CD14-positive monocyte (primary cell): ENCODE measurements around the gene SPTB. TPM values are rescaled to one million over a fixed set of nuclear protein-coding genes. Genes with fewer than 3 reads are reported as not detected.

ENCODE experiments used
- DNase-seq, 3 donors: peaks; one replicate each; pipeline ENCODE4 v3.0.0-alpha.2; 2011 to 2022
- H2AFZ ChIP-seq: 2 replicates; pipeline ENCODE4 v1.6.0; 2012; ENCODE audit warnings: mild to moderate bottlenecking, low read depth, low read length, inconsistent platforms; ENCODE audit not compliant: insufficient read depth, poor library complexity, severe bottlenecking
- H3K27ac ChIP-seq, 2 donors: 1 replicate in 1 of 2; 2 replicates in 1 of 2; pipeline ENCODE4 v1.5.1; 2012 to 2013; ENCODE audit warnings: low read length in 2 of 2, control low read depth in 1 of 2, inconsistent platforms in 1 of 2, low read depth in 1 of 2, mild to moderate bottlenecking in 1 of 2
- H3K27me3 ChIP-seq, 2 donors: one replicate each; pipeline versions ENCODE4 v1.6.0 to v1.6.1; 2011 to 2013; ENCODE audit warnings: low read length in 2 of 2; ENCODE audit not compliant: control insufficient read depth in 2 of 2, insufficient read depth in 2 of 2
- H3K36me3 ChIP-seq, 2 donors: replicated peaks in 1 of 2; 1 replicate in 1 of 2; 2 replicates in 1 of 2; pipeline versions ENCODE4 v1.5.1 to v1.6.1; 2012 to 2013; ENCODE audit warnings: low read length in 2 of 2, control low read depth in 1 of 2, inconsistent platforms in 1 of 2, mild to moderate bottlenecking in 1 of 2; ENCODE audit not compliant: insufficient read depth in 2 of 2, control insufficient read depth in 1 of 2
- H3K4me1 ChIP-seq, 2 donors: 1 replicate in 1 of 2; 2 replicates in 1 of 2; pipeline versions ENCODE4 v1.5.1 to v1.6.1; 2012 to 2013; ENCODE audit warnings: low read length in 2 of 2, control low read depth in 1 of 2, inconsistent platforms in 1 of 2, mild to moderate bottlenecking in 1 of 2, moderate library complexity in 1 of 2; ENCODE audit not compliant: insufficient read depth in 2 of 2, control insufficient read depth in 1 of 2
- H3K4me2 ChIP-seq: replicated peaks from 2 replicates; pipeline ENCODE3; 2012; ENCODE audit warnings: low read length, moderate library complexity, mild to moderate bottlenecking; ENCODE audit not compliant: poor library complexity, severe bottlenecking; ENCODE audit errors: extremely low read depth
- H3K4me3 ChIP-seq, 3 experiments: fragments of 200-600 bp in 1 of 3; sonication (generic) in 1 of 3; replicated peaks in 1 of 3; 1 replicate in 2 of 3; 2 replicates in 1 of 3; pipeline ENCODE4 v1.5.1; 2011 to 2013; ENCODE audit warnings: low read length in 3 of 3, mild to moderate bottlenecking in 3 of 3, control low read depth in 2 of 3, low read depth in 2 of 3, inconsistent platforms in 1 of 3, moderate library complexity in 1 of 3
- H3K79me2 ChIP-seq: 2 replicates; pipeline ENCODE4 v1.6.0; 2012; ENCODE audit warnings: mild to moderate bottlenecking, control low read depth, inconsistent platforms, low read length, moderate library complexity; ENCODE audit not compliant: insufficient read depth
- H3K9ac ChIP-seq: 2 replicates; pipeline ENCODE4 v1.6.0; 2017; ENCODE audit warnings: low read length, mild to moderate bottlenecking; ENCODE audit not compliant: insufficient read depth, poor library complexity, severe bottlenecking
- H3K9me3 ChIP-seq, 2 donors: replicated peaks in 1 of 2; 1 replicate in 1 of 2; 2 replicates in 1 of 2; pipeline versions ENCODE4 v1.5.1 to v1.6.1; 2012 to 2013; ENCODE audit warnings: low read length in 2 of 2, control low read depth in 1 of 2; ENCODE audit not compliant: control insufficient read depth in 1 of 2, insufficient read depth in 1 of 2
- H4K20me1 ChIP-seq: 2 replicates; pipeline ENCODE4 v1.6.0; 2012; ENCODE audit warnings: mild to moderate bottlenecking, low read length, control low read depth, moderate library complexity; ENCODE audit not compliant: insufficient read depth
- H3K27ac Mint-ChIP-seq, 7 donors: one replicate each; pipeline ENCODE4 v1.8.0; 2020; ENCODE audit warnings: mild to moderate bottlenecking in 7 of 7, mixed read lengths in 7 of 7, moderate library complexity in 6 of 7, inconsistent platforms in 2 of 7
- H3K27me3 Mint-ChIP-seq, 3 donors: one replicate each; pipeline ENCODE4 v1.8.0; 2021 to 2022; ENCODE audit warnings: low read depth in 3 of 3, mild to moderate bottlenecking in 3 of 3, mixed read lengths in 3 of 3, moderate library complexity in 3 of 3, inconsistent platforms in 1 of 3
- H3K36me3 Mint-ChIP-seq, 2 donors: one replicate each; pipeline ENCODE4 v1.8.0; 2020; ENCODE audit warnings: mixed read lengths in 2 of 2, inconsistent platforms in 1 of 2, mild to moderate bottlenecking in 1 of 2
- H3K4me1 Mint-ChIP-seq: one replicate; pipeline ENCODE4 v1.8.0; 2020; ENCODE audit warnings: mild to moderate bottlenecking, mixed read lengths
- H3K4me3 Mint-ChIP-seq, 2 donors: one replicate each; pipeline ENCODE4 v1.8.0; 2020; ENCODE audit warnings: mild to moderate bottlenecking in 2 of 2, mixed read lengths in 2 of 2, moderate library complexity in 1 of 2
- H3K9me3 Mint-ChIP-seq, 7 donors: one replicate each; pipeline ENCODE4 v1.8.0; 2020 to 2022; ENCODE audit warnings: mixed read lengths in 7 of 7, mild to moderate bottlenecking in 6 of 7, moderate library complexity in 6 of 7, inconsistent platforms in 2 of 7
- WGBS: methylation state at CpG from one replicate; pipeline ENCODE4 v1.1.5; 2013; ENCODE audit warnings: missing lambda C conversion rate; ENCODE audit not compliant: insufficient coverage; 5-methylcytosine and 5-hydroxymethylcytosine counted together
- intact Hi-C, 2 donors: fragments of 100-400 bp; cut with micrococcal nuclease; formaldehyde crosslinking; loops; one replicate each; pipeline versions ENCODE4 v1.15.0 to v1.15.1; 2023
- polyA plus RNA-seq, 3 donors: library from polyadenylated mRNA; depleted of rRNA in 1 of 3; unstranded in 2 of 3; stranded (reverse) in 1 of 3; fragments of 300-500 nt in 2 of 3; fragments of >200 nt in 1 of 3; fragmentation: Illumina TruSeq in 2 of 3; gene quantifications; 1 replicate in 2 of 3; 2 replicates in 1 of 3; pipeline ENCODE4 v1.2.3, GENCODE V29; 2012 to 2021
- TF ChIP-seq, protein P1 (sequence below): fragments of 200-600 bp; IDR thresholded peaks from one replicate; pipeline ENCODE4 v1.8.0; 2022; ENCODE audit warnings: antibody characterized with exemption, mild to moderate bottlenecking

SPTB gene
- polyA plus RNA-seq, 3 donors: not detected

DNA sequence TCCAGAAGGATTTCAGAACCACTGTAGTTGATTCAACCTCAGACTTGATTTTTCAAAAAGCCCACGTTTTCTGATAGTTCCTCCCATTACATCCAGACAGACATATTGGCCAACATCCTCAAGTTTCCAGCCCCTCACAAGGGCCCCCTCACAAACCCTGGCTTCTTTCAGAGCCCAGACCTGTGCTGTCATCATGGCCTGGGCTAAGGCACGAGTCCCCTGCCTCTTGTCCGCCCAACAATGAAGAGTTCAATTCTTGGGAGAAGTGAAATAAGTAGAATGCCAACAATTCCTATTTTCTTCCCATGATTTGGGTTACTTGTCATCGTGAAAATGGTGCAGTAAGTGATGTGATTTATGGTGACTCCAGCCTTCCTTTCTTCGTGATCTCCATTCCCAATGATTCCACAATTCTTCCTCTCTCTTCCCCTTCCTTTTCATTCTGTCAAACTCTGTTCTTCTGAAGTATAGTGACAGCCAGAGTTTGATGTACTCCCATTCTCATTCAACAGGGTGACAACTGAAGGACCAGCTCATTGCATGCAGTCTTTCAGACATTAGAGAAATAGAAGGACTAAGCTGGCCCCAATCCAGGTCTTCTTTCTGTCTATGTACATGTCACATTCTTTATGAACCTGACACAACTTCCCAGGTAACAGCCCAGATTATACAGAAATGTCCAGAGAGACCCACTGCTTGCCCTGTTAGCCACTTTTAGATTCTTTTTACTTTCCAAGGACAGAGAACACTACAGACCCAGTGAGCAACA, 29.2 kb downstream of the SPTB start:
- H3K4me1 ChIP-seq: peaks cover 5 to 6% of the 10 kb centered on the region in 2 donors
- 63% methylated on average over 1 of the region's 5 CpGs for whole genome bisulfite sequencing
- TF ChIP-seq, protein P1, sequence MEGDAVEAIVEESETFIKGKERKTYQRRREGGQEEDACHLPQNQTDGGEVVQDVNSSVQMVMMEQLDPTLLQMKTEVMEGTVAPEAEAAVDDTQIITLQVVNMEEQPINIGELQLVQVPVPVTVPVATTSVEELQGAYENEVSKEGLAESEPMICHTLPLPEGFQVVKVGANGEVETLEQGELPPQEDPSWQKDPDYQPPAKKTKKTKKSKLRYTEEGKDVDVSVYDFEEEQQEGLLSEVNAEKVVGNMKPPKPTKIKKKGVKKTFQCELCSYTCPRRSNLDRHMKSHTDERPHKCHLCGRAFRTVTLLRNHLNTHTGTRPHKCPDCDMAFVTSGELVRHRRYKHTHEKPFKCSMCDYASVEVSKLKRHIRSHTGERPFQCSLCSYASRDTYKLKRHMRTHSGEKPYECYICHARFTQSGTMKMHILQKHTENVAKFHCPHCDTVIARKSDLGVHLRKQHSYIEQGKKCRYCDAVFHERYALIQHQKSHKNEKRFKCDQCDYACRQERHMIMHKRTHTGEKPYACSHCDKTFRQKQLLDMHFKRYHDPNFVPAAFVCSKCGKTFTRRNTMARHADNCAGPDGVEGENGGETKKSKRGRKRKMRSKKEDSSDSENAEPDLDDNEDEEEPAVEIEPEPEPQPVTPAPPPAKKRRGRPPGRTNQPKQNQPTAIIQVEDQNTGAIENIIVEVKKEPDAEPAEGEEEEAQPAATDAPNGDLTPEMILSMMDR: no peak
- peaks cover 8% of the 10 kb centered on the region for H3K4me1 Mint-ChIP-seq
- no peak overlapping the region for H3K4me3 Mint-ChIP-seq
- H3K36me3 Mint-ChIP-seq: no peaks in the 10 kb centered on the region
- no peak overlapping the region for H3K27ac ChIP-seq
- peaks cover 0 to 3% (median 0%) of the 10 kb centered on the region in 7 donors for H3K9me3 Mint-ChIP-seq
- H3K79me2 ChIP-seq: no peaks in the 10 kb centered on the region
- no peaks in the 10 kb centered on the region for H4K20me1 ChIP-seq
- H3K27me3 ChIP-seq: peaks cover 0 to under 1% of the 10 kb centered on the region in 2 donors
- H3K36me3 ChIP-seq: no peaks in the 10 kb centered on the region
- no peak overlapping the region for H3K4me2 ChIP-seq
- H3K9ac ChIP-seq: no peak overlapping the region
- intact Hi-C loops: no loop called here
- no peaks in the 10 kb centered on the region for H3K9me3 ChIP-seq
- DNase-seq: no peak
- H3K27ac Mint-ChIP-seq: no peak overlapping the region
- H2AFZ ChIP-seq: no peak overlapping the region
- H3K4me3 ChIP-seq: no peak overlapping the region
- H3K27me3 Mint-ChIP-seq: peaks cover 14 to 22% (median 16%) of the 10 kb centered on the region in 3 donors

DNA sequence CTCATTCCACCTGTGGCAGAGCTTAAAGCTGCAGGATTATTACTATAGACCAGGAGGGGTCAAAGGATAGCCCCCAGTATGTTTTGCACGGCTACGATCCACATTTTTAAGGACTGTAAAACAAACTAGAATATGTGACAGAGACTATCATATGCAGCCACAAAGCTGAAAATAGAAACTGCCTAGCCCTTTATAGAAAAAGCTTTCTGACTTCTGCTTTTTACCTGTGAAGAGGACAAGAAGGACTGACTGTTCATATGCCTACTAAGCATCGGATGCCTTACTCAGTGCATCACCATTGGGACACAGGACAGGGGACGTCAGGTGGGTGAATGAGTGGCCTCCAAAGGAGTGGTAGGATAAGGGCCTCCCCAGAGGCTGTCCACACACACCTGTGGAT, 29.8 kb downstream of the SPTB start:
- H3K9ac ChIP-seq: no peak overlapping the region
- TF ChIP-seq, protein P1: no peak

More for the DNA sequence above, 29.8 kb downstream of the SPTB start:
- Histone ChIP-seq H3K27ac (no peak overlapping the region), H3K36me3 (no peaks in the 10 kb centered on the region), H3K4me1 (peaks cover 4% of the 10 kb centered on the region in 2 donors), H3K79me2 (no peaks in the 10 kb centered on the region), H3K4me3 (no peak overlapping the region), H4K20me1 (no peaks in the 10 kb centered on the region), H3K27me3 (no peaks in the 10 kb centered on the region), H3K9me3 (no peaks in the 10 kb centered on the region), H2AFZ (no peak overlapping the region), H3K4me2 (no peak overlapping the region)
- H3K4me1 Mint-ChIP-seq: peaks cover 6% of the 10 kb centered on the region
- 94% methylated on average over 3 of the region's 4 CpGs for WGBS
- peaks cover 12 to 25% (median 16%) of the 10 kb centered on the region in 3 donors for H3K27me3 Mint-ChIP-seq
- H3K36me3 Mint-ChIP-seq: no peaks in the 10 kb centered on the region
- intact Hi-C loops: no loop called here
- no peak overlapping the region for H3K27ac Mint-ChIP-seq
- H3K9me3 Mint-ChIP-seq: peaks cover 0 to 3% (median 0%) of the 10 kb centered on the region in 7 donors
- no peak overlapping the region for H3K4me3 Mint-ChIP-seq
- no peak for DNase-seq
